HG03520 (cell line): ENCODE data around the gene TJP2.

Experiments
- ATAC-seq: cut with Tn5 transposase; IDR thresholded peaks from one replicate; pipeline ENCODE4 v1.9.1; 2021; ENCODE audit warnings: mild to moderate bottlenecking, moderate library complexity; ENCODE audit not compliant: unreplicated experiment

TJP2 gene

DNA sequence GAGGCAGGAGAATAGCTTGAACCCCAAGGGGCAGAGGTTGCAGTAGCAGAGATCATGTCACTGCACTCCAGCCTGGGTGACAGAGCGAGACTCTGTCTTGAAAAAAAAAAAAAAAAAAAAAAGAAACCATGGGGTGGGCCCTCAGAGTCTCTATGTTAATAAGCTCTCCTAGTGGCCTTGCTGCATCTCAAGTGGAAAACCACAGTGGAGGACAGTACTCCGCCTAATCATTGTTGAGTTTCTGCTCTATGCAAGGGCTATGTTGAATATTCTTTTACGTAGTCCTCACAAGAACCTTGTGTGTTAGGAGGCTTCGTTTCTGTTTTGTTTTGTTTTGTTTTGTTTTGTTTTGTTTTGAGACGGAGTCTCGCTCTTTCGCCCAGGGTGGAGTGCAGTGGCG is 48.9 kb downstream of the TJP2 start:
- no peak for ATAC-seq

DNA sequence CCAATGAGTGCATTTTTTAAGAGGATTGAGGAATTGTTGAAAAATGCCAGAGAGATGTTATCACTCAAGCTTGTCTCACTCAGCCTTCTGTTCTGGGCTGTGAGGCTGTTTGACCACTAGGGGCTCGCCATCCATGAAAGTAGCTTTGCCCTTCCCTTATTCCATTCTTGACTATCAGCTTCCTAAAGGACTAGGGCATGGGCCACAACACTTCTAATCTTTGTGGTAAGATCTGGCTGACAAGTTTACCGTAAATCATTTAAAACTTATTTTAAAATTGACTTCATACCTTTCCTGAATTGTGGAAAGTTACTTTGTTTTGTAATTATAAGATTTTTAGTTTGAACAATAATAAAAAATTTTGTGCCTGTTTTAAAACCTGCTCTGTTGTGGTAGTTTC is 49.5 kb downstream of the TJP2 start:
- no peak for ATAC-seq

DNA sequence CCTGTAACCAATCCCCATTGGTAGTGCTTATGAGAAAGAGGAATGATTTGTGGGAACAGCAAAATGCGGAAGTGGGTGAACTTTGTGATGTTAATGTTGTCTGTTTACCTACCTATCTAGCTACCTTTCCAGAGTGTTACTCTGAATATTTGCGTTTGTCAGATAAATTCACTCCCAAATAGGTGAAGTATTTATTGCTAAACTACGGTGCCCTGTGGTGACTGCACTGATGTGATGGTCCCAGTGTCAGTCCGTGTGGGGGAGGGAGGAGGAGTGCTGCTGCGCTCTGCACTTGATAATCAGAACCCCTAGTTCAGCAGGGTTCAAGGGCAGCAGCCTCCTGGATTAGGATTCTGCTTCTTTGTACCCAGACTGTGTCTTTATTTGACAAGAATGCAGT is 55.3 kb downstream of the TJP2 start:
- no peak for ATAC-seq

DNA sequence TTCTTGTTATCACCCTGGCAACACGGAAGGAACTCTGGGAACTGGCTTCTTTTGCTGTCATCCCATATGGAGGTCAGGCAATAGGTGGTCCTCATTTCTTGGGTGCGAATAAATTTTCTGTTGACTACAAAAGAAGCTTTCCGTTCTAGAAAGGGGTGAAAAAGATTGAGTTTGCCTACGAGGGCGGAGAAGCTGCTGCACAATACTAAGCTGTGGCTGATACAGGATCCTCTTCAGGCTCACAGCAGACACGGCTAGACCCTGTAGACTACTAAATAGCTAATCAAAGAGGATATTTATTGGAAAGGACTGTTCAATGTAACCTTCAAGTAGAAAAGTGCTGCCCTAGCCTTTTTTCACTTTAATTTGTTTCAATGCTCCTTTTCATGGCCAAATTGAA is 58.1 kb downstream of the TJP2 start:
- ATAC-seq, result no peak

DNA sequence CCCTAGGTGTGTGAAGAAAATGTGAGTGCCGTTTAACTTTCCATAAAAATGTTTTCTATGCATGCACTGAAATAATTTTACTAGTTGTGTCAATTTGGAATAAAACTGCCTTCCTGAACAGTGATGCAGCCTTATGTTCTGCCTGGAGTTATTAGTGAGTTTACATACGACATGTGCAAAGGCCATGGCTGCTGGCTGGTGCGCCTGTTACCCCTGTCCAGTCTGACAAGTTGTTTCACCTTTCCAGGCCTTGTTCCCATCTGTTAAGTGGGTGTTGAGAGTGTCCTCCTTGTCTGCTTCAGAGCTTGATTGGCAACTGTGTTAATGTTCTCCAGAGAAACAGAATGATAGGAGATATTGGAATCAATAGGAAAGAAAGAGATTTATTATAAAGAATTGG is 60.6 kb downstream of the TJP2 start:
- no peak for ATAC-seq

DNA sequence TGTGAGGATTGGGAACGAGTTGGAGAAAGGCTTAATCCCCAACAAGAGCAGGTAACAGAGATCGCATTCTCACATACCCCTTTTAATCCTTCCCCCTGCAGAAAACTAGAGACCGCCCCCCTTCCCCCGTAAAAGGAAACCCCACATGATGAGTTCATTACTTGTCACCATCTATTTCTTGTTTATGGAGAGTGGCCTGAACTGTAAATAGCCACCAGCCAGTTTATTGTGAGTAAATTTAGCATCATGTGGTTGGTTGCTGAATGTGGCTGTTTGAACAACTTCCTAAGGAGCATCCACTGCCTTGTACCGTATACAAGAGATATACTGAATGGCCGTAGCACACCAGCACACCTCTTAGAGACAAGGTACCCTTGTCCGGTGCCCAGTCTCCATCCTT is 62.1 kb downstream of the TJP2 start:
- no peak for ATAC-seq

DNA sequence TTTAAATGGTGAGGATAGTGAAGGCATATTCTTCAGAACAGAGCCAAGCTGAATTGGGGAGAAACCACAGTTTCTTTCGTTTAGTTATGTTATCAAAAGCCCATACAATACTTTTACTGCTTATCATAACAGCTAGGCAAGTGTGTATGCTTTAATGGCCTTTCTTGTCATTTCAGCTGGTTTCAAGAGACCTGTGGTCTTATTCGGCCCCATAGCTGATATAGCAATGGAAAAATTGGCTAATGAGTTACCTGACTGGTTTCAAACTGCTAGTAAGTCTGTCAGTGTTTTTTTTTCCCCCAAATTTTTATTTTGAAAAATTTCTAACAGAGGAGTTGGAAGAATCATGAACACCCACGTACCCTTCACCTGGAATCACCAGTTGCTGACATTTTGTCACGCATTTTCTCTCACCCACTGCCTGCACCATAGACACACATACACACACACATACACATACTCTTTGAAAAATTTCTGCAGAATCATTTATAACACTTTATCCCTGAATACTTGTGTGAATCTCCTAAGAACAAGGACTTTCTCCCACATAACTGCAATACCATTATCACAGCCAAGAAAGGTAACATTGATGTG is 63.7 kb downstream of the TJP2 start:
- no peak for ATAC-seq

DNA sequence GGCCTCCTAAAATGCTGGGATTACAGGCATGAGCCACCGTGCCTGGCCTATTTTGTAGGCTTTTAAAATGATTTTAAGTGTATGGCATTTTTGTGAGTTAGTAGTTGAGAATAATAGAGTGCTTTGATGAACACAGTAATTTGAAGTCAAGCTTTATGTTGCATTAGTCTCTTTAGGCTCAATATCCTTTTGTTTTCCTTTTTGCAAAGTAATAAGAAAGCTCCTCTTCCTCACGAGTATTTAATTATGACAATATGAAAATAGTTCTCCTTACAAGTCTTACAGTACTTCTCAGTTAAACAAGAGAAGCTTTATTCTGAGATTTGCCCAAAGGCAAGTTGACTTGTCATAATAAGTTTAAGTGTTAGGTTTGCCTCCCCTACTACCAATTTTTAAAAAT is 69.0 kb downstream of the TJP2 start:
- no peak for ATAC-seq

DNA sequence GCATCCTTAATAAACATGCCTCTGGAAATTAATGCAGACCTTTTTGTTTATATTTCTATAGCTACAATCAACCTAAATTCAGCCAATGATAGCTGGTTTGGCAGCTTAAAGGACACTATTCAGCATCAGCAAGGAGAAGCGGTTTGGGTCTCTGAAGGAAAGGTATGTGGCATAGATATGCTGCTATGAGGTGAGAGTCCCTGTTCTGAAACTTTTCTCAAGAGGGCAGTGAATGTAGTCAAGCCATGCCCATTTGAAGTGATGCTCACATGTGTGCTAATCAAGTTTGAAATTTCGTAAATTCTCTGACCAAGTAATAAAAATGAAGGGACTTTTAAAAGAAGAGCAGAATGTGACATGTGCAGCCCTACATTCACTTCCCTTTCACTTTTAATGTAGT is 72.6 kb downstream of the TJP2 start:
- ATAC-seq, result no peak

DNA sequence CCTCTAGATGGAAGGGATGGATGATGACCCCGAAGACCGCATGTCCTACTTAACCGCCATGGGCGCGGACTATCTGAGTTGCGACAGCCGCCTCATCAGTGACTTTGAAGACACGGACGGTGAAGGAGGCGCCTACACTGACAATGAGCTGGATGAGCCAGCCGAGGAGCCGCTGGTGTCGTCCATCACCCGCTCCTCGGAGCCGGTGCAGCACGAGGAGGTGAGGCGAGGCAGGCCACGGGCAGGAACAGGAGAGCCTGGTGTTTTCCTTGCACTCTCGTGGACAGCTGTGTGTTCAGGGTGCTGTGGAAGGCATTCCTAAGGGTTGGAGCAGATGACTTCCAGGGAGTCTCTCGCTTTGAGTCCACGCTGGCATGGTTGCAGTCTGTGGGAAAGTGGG is 73.9 kb downstream of the TJP2 start:
- no peak for ATAC-seq

DNA sequence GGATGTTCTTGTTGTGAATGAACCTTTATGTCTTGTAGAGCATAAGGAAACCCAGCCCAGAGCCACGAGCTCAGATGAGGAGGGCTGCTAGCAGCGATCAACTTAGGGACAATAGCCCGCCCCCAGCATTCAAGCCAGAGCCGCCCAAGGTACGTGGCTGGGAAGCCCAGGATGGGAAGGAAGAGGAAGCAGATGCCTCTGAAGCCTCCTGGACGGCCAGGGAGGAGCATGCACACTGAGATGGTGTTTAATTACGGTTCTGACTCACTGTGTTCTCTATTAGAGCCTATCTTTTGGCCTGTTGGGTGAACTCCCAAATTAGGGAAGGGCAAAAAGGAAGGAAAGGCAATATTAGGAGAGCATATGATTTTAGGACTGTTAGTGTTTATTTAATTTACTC is 75.3 kb downstream of the TJP2 start:
- ATAC-seq, result no peak

DNA sequence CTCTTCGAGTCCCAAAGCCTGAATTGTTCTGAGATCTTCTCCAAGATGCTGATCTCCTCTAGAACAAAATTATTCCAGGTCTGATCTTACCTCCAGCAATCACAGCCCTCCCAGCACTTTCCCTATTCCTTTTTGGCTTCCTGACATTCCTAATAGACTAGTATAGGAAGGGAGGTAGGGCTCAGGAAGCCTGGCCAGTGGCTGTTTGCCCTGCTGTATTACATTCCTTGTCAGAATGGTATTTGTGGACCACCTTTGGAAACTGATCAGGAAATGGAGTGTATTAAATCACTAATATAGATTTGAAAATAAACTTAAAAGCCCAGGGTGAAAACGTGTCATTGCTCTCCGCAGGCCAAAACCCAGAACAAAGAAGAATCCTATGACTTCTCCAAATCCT is 76.6 kb downstream of the TJP2 start:
- no peak for ATAC-seq

DNA sequence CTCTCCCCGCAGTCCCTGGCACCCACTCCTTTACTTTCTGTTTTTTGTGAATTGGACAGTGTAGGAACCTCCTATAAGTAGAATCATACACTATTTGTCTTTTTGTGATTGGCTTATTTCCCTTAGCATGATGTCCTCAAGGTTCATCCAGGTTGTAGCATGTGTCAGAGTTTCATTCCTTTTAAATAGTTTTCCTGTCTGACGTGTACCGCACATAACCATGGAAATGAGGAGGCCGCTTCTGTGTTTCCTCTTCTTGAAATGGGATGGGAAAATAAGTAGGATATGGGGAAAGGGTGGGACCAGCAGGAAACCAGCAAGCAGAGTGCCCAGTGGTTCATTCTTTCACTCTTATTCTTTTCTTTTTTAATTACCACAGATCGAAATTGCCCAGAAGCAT is 78.4 kb downstream of the TJP2 start:
- no peak for ATAC-seq

DNA sequence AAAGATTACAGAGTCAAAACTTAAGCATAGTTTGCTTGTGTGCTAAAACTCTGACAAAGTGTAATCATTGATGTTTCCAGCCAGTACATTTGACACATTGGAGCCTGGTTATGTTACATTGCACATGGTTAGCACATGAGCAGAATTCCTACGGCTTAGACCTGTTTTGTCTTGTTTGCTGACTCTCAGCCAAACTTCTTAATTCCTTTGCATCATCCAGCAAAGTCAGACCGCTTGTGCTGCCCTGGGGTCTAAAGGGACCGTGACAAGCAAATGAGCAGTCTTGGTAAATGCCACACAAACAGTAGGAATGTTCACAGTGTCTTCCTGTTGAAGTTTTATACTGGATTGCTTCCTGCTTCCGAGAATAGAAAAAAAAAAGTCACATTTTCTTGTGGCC is 79.0 kb downstream of the TJP2 start:
- ATAC-seq, result no peak

DNA sequence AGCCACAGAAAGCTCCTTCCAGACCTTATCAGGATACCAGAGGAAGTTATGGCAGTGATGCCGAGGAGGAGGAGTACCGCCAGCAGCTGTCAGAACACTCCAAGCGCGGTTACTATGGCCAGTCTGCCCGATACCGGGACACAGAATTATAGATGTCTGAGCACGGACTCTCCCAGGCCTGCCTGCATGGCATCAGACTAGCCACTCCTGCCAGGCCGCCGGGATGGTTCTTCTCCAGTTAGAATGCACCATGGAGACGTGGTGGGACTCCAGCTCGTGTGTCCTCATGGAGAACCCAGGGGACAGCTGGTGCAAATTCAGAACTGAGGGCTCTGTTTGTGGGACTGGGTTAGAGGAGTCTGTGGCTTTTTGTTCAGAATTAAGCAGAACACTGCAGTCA is 80.1 kb downstream of the TJP2 start:
- no peak for ATAC-seq

DNA sequence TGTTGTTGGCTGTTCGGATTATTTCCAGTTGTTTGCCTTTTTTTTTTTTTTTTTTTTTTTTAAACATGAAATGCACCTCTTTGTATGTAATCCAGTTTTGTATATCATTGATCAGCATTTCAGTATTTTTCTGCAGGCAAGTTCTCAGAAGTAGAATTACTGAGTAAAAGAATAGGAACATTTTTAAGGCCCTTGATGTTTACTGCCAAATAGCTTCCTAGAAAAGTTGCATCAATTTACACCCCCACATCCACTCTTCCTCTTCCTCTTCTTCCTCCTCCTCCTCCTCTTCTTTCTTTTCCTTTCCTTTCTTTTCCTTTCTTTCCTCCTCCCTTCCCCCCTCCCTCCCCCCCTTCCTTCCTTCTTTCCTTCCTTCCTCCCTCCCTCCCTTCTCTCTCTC is 81.5 kb downstream of the TJP2 start:
- ATAC-seq, result no peak

DNA sequence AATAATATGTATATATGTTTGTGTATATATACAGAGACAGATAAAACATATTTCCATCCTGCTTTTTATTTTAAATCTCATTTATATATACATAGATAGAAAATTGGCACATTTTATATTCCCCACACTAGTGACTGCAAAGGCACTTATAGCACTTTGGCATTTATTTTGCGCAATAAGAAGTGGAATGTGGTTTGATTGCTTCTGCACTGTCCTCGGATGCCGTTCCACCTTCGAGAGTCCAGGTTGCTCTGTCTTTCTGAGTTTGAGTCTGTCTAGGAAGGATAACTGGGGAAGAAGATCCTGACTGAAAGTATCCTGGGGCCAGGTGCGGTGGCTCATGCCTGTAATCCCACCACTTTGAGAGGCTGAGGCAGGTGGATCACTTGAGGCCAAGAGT is 84.5 kb downstream of the TJP2 start:
- no peak for ATAC-seq

DNA sequence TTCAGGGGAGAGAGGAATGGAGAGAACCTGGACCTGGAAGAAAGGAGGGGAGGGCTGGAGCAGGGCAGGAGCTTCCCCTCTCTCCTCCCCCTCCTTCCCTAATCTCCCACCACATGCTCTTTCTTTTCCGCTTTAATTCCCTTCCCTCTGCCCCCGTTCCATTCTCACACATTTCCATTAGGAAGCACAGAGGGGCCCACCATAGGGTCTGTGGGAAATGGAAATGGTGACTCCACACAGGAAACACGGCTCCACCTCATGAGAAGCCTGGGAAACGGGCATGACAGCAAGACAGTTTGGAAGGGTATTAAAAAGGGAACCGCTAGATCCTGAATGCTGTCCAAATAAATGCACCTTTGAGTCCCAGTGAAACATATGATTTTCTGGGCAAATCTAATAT is 86.1 kb downstream of the TJP2 start:
- ATAC-seq, result no peak

DNA sequence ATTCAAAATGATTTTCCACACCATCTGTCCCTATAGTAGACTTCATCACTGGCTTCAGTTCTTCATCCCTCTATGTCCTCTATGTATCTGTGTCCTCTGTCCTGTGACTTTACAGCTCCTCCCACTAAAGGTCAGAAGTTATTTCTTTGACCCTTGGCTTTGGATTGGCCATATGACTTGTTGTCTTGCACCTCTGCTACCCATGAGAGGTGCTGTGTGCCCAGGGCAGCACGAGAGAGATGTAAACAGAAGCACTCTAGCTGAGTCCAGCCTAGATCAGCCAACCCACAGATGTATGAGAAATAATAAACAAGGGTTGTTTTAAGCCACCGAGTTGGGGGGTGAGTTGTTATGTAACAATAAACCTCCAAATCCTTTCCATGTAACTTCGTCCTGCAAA is 87.6 kb downstream of the TJP2 start:
- ATAC-seq, result no peak

DNA sequence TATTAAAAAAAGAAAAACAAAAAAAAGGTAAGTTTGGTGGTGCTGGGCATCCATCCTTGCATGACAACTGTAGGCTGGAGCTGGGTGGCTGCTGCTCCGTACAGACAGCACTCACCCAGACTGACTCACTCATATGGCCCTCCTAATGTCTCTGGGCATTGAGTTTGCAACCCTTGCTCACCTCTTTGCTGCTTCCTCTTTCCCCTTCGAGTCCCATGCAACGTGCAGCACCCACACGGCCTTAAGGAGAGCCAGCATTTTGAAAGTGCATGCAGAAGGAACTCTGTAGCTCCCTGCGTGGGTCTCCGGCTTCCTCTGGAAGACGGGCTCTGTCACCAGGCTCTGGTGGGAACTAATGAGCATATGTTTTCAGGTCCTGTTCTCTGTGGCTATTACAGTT is 90.4 kb downstream of the TJP2 start:
- no peak for ATAC-seq

DNA sequence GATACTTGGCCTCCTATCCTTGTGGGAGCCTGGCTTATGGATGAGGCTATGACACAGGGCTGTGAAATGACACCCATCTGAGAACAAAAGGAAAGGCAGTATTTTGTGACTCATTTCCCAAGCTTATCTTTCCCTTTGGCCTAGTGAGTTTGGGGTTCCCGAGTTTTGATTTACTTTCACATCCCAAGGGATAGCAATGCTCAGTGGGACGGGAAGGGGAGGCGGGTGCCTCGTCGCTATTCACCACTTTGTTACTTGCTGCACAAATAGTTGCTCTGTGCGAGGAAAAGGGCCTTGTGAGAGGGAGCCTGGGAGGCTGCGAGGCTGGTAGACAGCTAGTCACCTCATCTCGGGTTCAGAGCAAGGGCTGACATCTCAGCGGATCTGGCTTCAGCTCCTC is 91.8 kb downstream of the TJP2 start:
- ATAC-seq, result no peak

DNA sequence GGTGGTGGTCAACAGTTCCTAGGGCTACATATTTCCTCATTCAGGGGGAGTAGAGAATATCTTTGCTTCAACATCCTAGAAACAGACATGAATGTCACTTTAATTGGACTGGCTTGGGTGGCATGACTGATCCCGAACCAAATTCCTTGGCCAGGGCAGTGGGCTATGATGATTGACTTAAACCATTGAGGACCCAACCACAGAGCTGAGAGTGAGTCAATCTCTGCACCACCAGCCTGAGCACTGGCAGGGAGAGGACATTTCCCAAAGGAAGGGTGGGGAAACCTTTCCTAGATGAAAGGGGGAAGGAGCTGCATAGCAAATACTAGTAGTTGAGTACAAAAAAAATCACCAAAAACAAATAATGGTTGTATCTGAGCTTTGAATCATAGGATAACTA is 98.1 kb downstream of the TJP2 start:
- ATAC-seq, result no peak

DNA sequence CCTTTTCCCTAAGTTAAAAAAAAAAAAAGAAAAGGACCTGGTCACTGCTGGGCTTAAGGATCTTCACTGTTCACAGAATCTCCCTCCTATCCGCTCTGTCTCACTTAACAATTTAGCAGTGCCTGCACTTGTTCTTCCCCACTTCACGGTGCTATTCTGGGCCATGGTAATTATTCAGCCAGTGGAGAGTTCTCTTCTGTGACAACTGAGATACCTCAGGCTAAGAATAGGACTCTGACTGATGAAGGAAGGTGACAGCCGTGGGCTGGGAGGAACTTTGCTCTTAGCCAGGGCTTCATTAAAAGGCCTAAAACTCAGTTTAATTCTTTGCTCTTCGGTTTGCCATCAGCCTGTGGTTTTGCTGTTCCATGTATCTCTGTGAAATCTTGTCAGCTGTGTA is 99.1 kb downstream of the TJP2 start:
- no peak for ATAC-seq

DNA sequence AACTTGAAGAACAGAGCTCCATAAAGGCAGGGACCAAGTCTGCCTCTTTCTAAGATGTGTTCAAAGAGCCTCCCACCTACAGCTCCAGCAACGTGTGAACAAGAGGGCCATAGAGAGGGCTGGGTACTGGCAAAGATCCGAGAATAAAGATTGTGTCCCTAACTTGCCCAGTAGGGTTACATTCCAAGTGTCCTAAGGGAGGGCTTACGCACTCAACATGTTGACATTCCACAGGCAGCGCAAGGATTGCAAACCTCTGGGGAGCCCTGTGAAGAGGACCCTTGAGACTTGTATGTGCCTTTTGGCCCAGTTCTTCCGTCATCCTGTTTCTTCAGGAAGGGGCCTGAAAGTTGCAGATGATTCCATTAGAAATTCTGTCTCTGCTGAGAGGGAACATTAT is 102.7 kb downstream of the TJP2 start:
- no peak for ATAC-seq
